ENCODE results near the gene HPGD.

DNA sequence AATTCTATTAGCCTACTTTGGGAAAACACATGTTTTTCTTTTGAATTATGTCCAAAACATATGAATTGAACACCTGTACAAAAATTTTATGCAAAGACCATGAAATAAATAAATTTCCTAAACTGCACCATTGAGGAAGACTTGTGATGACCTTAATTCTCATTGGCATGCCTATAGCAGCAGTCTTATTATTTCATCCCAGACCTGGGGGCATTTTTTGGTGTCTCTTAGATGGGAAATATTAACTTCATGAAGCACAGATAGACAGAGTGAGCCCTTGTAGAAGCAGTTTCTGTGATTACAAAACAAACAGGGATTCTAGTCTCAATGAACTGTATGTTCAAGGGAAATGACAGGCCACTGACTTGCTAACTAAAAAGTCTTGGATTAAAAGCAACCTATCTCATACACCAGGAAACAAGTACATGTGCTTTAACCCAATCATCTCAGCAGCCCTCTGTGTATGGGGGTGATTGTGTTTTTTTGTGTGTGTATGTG lies 32.0 kb upstream of the HPGD start:
- TF ChIP-seq CTCF (optimal IDR thresholded peaks at IDR 0.05 in 1 of 3, IDR thresholded peaks at IDR 0.05 in 1 of 3, conservative IDR thresholded peaks at IDR 0.05 in 1 of 3; ENCODE audit: extremely low read depth in 1 of 3, insufficient read depth in 2 of 3, low read length in 3 of 3) (no peak), EZH2 (IDR thresholded peaks at IDR 0.05; ENCODE audit: low read length) (no peak)

Measured in keratinocyte (primary cell).